ENCODE results near the gene MCC.

GRCh38 chr5:113514289-113514635 is 26.0 kb upstream of the MCC start:
- no peak for TF ChIP-seq CTCF (IDR thresholded peaks at IDR 0.05)
- TF ChIP-seq POLR2A (IDR thresholded peaks at IDR 0.05): no peak

Data from ovary (tissue), 3 donors.